GM12892 (cell line): Measurements from ENCODE around the gene ART5.
"Not testable (repeated sequence)": the region's sequence is repeated elsewhere in the genome, so short reads cannot be mapped to it uniquely, and the experiment has no call there.

Source experiments
- POLR2A ChIP-seq: IDR thresholded peaks from 2 replicates; pipeline ENCODE4 v1.6.1; 2011; ENCODE audit warnings: low read depth, low read length, control low read depth
- POLR2AphosphoS5 ChIP-seq: IDR thresholded peaks from 2 replicates; pipeline ENCODE4 v1.6.1; 2011; ENCODE audit warnings: low read depth, low read length, control low read depth
- TAF1 ChIP-seq: IDR thresholded peaks from 2 replicates; pipeline ENCODE4 v1.6.1; 2011; ENCODE audit warnings: low read depth, mild to moderate bottlenecking, control low read depth, low read length, borderline replicate concordance

- TF ChIP-seq TAF1, POLR2AphosphoS5, POLR2A: not testable (repeated sequence)
These were observed 53.0 kb downstream of the ART5 start for GRCh38 chr11:3588776-3589175.
